Middle frontal gyrus (tissue), 1 donor: Measurements from ENCODE around the gene PSMB4.
"Not testable (repeated sequence)": the region's sequence is repeated elsewhere in the genome, so short reads cannot be mapped to it uniquely, and the experiment has no call there.

Experiments used
- DNase-seq: peaks from one replicate; pipeline ENCODE4 v3.0.0-alpha.2; 2015; ENCODE audit warnings: low spot score; ENCODE audit errors: extremely low spot score

Gene PSMB4

DNA sequence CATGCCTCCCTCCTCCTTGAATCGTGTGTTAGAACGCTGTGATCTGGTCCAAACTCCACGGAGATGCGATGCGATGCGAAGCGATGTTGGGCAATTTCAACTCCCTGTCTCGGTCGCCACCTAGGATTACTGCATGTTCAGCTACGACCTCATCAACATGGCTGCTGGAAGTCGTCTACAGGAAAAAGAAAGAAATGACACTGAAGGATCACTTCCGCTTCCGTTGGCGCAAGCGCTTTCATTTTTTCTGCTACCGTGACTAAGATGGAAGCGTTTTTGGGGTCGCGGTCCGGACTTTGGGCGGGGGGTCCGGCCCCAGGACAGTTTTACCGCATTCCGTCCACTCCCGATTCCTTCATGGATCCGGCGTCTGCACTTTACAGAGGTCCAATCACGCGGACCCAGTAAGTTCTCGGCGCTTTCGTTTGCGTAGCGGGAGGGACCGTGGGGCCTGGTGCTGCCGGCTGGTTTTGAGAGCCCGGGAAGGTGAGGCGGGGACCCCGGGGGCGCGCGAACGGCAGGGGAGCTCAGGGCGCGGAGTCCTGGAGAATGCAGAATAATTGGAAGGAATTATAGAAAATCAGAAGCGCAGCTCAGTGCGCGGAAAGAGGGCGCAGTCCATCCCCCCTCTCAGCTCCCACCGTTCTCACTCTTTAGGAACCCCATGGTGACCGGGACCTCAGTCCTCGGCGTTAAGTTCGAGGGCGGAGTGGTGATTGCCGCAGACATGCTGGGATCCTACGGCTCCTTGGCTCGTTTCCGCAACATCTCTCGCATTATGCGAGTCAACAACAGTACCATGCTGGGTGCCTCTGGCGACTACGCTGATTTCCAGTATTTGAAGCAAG is at the start of gene PSMB4:
Gene PSMB4 (plus strand): TSS at position 250 of the 848 bp plus-strand sequence. CDS start 15 bp downstream, at position 265.
- peak; percentile 92 for DNase-seq

DNA sequence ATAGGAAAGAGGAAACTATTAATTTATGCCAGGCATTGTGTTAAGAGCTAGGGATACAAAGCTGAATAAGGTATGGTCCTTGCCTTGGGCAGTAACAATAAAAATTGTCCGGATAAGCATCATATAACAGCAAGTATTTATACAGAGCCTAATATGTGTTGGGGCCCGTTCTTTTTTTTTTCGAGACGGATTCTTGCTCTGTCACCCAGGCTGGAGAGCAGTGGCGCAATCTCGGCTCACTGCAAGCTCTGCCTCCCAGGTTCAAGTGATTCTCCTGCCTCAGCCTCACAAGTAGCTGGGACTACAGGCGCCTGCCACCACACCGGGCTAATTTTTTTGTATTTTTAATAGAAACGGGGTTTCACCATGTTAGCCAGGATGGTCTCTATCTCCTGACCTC is 49.0 kb upstream of the PSMB4 start:
- DNase-seq = not testable (repeated sequence)

DNA sequence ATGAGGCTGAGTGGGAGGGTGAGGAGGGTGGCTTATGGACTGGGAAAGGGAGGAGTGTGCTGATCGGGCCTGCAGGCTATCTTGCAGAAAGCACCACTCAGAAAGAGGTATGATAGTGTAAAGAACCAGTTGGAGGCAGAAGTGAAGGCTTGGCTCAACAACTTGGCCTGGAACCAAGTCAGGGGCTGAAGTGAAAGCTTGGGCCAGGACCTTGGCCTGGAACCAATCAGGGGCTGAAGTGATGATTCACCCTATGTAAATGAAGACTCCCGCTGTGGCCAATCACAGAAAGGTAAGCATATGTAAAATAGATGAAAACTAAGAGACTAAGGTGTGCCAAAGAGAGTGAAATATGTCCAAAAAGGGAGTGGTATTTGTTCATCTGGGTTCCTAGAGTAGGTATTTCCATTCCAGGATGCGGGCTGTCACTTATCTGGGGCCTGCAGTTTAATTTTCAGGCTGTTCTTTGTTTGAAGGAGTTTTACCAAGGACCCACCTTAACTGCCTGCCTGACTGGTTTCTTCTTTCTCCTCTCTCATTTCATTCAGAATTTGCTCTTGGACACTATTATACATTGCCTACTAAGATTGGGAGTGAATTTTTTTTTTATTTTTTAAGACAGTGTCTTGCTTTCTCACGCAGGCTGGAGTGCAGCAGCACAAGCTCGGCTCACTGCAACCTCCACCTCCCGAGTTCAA is 47.2 kb upstream of the PSMB4 start:
- DNase-seq = no peak

DNA sequence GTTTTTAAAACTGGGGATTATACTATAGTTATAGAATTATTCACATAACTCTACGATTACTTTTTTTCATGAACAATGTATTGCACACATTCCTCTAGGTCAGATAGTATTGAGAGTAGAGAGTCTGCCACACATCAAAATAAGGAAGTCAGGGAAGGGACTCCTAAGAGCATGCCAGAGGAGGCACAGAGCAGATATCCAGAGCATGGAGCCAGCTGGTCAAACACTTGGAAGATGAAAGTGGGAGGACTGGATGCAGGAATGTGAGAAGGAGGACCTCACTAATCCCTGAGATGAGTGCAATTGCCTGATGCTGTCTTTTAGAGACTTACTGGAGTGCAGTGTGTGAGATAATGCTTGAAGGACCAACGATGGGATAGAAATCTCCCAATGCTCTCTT is 42.7 kb upstream of the PSMB4 start:
- no peak for DNase-seq

DNA sequence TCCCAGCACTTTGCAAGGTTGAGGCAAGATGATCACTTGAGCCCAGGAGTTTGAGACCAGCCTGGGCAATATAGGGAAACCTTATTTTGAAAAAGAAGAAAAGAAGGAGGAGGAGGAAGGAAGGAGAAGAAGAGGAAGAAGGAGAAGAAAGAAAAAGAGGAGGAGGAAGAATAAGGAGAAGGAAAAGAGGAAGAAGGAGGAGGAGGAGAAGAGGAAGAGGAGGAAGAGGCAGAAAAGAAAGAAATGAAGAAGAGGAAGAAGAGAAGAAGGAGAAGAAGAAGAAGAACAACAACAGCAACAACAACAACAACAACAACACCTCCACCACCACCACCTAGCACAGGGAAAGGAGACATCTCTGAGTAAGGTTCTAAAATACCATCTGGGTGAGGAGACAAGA is 37.5 kb upstream of the PSMB4 start:
- DNase-seq = no peak

DNA sequence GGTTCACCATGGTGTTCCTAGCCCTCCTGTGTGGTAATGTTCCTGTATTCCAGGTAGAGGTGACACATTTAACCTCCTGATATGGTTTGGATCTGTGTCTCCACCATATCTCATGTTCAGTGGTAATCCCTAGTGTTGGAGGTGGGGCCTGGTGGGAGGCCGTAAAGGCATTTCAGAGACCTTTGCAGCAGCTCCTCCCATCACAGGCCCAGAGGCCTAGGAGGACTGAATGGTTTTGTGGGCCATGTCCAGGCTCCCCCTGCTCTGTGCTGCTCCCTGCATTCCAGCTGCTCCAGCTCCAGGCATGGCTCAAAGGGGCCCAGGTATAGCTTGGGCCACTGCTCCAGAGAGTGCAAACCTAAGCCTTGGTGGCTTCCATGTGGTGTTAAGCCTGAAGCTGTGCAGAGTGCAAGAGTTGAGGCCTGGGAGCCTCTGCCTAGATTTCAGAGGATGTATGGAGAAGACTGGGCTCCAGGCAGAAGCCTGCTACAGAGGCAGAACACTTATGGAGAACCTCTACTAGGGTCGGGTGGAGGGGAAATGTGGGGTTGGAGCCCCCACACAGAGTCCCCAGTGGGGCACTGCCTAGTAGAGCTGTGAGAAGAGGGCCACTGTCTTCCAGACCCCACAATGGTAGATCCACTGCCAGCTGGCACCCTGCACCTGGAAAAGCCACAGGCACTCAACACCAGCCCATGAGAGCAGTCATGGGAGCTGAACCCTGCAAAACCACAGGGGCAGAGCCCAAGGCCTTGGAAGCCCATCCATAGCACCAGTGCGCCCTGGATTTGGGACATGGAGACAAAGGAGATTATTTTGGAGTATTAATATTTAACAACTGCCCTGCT is 36.8 kb upstream of the PSMB4 start:
- DNase-seq = no peak

DNA sequence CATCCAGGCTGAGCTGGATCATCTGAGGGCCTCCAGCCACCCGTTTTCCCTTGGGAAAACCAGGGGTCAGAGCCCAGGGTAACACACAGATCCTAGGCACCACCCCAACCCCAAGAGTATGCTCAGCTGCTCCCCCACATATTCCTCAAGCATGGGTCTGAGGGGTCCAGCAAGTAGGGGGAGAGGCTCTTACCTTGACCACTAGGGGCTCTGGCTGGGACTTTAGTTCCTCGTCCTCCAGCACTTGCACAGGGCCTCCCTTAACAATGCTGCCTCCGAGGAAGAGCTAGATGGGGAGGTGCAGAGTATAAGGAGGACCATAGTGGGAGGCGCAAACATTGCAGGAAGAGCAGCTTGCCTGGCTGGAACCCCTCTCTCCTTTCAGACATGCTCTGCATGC is 34.4 kb upstream of the PSMB4 start:
- DNase-seq = no peak

DNA sequence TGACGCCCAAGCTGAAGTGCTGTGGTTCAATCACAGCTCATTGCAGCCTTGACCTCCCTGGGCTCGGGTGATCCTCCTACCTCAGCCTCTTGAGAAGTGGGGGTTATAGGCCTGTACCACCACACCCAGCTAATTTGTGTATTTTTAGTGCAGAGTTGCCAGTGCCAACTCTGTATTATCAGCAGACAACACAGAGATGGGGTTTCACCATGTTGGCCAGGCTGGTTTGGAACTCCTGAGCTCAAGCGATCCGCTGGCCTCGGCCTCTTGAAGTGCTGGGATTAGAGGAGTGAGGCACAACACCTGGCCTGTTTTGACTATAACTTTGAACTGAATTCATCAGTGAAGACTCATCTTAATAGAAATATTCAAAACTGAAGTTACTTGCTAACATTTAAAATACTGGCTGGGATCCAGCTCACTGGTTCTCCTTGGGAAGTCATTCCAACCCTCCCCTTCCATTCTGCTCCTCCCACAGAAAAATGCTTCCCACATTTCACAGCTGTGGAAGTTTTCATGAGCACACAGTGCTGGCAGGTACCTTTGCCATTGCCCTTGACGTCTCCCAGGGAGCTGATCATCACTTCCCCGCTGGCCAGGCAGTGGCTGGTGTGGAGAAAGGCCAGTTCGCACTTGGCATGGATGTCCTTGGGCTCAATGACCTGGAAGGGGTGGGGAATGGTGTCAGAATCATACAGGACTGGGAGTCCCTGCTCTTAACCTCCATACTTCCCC is 31.5 kb upstream of the PSMB4 start:
- DNase-seq = no peak

DNA sequence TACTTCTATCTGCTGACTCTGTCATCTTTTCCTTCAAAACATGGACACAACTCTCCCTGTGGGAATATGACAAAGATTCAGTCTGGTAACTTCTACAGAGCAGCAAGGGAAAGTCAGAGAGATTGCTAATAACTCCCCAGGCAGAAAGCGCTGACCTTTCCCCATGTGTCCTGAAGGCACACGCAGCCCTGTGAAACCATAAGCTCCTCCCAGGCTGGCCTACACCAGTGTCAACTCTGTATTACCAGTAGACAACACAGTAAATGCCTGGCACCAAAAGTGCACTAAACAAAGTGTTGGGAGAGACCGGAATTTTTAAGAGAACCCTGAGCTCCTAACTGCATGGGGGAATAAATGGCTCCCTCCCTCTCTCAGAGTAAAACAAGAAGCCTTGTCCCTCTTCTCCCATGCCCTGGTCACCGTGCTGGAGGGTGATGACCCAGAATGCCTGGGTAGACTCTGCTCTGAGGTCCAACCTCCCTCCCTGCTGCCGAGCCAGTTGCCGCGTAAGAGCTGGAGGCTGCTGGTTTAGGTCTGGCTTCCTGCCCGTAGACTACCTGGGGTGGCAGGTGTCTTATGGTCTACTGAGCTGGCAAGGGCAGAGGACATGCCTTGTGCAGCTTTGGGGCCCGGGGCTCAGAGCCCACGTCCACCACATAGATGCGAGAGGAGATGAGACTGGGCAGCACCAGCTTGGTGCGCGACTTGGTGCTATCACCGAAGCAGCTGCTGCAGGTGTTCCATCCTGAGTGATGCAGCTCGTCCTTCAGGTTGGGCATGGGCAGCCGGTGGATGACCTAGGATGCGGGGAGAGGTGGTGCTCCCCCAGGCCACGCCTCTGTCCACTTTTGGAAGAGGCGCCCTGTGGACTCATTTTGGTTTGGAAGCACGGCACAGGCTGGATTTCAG is 30.7 kb upstream of the PSMB4 start:
- DNase-seq = no peak

DNA sequence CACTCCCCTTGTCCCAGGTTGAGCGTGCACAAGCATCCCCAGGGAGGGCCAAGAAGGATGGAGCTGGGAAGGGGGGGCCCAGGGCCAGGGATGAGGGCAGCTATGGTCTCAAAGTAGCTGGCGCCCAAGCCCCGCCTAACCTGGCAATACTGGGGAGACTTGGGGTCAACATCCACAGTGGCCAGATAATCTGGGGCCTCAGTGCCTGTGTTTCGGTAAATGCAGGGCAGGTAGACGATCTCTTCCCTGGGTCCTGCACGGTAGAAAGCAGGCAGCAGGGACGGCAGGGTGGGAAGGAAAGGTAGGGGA is 30.1 kb upstream of the PSMB4 start:
- no peak for DNase-seq

DNA sequence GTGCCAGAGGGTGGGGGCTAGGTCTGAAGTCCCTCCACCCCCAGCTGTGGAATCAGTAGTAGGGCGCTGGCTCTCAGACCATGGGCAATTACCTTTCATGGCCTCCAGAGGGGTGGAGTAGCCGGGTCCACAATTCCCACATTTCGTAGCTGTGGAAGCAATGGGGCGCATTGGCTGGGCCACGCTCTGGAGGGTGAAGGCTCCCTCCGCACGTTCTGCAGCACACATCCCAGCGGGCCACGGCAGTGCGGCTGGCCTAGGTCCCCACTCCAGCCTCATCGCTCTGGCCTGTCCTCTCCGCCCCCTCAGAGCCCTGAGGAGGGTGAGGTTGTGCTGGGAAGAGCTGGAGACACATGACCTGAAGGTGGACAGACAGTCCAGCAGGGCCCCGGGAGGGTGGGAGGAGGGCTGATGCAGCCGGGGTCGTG is 29.7 kb upstream of the PSMB4 start:
- no peak for DNase-seq

DNA sequence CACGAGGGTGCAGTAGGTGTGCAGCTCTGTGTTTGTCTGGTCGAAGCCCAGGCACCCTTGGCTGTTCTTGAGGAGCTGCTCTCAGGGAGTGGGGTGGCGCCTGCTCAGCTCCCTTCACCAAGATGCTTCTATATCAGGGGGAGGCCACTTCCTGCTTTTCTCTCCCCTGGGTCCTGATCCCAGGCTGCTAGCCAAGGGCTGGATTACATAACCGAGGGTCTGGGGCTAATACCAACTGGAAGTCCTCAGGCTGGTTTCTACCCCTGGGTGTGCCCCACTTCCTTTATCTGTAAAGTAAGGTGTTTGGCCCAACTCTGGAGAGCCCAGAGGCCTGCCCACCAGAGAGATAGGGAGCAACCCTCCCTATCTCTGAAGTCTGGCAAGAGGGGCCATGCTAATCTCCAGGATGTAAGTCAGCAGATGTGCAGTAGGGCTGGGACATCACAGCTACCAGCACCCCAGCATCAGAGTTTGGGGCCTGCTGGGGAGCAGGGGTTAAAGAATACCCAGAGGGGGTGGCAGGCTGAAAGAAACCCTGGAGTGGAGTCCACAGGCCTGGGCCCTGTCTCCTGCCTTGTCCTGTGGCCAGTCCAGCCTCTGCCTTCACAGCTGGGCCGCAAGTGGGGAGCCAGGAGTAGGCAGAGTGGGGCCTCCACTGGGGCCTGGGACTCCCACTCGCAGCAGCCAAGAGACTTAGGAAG is 29.0 kb upstream of the PSMB4 start:
- no peak for DNase-seq

DNA sequence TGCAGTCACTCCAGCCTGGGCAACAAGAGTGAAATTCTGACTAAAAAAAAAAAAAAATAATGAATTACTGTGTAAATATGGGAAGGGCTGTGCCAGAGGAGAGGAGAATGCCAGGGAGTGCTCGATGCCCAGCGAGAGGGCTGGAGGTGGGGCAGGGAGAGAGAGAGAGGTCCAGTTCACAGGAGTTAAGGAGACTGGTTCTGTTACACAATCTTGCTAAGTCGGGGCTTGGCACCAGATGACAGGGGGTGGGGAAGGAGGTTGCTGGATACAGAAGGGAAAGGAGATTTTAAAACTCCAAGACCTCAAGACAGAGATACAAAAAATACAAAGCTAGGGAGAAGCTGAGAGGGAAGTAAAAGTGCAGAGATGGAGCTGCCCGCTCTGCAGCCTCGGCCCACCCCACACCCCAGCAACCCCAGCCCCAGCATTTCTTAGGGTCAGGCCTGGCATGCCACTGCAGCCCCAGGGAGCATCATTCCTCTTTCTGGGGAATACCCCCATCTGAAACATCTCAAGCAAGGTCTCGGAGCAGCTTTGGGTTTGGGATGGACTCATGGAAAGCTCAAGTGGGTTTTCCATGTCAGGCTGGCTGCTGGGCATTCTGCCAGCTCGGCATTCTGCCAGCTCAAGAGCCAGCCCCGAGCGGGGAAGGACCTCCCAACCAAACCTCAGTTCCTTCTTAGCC is 27.9 kb upstream of the PSMB4 start:
- peak; percentile 23 for DNase-seq

DNA sequence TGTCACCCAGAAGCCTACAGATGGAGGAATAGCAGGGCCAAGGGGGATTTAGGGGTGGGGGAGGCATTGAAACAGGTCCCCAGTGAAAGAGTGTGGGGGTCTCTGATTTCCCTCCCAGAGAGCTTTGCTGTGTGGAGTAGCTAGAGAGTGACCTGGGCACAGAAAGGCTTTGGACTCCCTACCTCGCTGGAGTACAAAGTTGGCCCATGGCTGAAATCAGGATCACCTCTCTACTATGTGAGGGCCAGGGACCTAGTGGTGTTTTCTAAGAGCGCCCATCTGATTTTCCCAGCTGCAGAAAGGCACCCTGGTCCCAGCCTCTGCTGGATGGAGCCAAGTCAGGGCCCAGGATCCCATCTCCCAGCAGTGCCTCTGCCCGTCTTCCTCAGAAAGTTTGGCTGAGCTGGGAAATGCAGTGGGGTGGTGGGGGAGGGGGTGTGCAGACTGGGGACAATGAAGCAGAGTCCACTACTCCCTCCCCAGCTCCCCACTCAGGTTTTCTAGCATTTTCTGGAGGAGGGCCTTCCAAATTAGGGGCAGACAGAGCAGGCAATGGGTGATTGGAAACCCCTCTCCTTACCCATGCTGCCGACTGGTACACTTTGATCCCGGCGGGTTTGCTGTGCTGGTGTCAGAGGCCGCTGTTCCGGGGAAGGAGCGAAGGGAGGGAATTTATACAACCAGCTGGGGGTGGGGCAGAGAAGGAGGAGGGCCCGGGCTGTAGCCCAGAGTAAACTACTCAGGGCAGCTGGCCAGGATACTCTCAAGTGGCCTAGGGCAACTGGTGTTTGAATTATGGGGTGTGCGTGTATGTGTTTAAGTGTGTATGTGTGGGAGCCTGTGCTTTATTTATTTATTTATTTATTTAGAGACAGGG is 27.1 kb upstream of the PSMB4 start, which contains the start of gene SELENBP1:
Gene SELENBP1 (minus strand): TSS at position 648 of the 877 bp plus-strand sequence. CDS start 64 bp downstream, at position 584.
- no peak for DNase-seq

DNA sequence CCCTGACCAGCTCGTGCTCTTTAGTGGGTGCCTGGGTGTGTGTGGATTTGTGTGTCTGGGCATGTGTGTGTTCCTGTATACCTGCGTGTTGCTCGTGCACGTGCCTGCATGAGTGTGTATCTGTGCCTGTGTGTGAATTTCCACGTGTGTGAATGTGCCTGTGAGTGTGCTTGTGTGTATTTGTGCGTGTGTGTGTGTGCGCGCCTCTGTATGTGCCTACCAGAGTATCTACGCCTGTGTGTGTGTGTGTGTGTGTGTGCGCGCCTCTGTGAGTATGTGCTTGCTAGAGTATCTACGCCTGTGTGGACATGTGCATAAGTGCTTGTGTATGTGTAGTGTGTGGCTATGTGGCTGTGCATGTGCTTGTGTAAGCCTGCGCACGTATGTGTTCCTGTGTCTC is 26.2 kb upstream of the PSMB4 start:
- DNase-seq = no peak

DNA sequence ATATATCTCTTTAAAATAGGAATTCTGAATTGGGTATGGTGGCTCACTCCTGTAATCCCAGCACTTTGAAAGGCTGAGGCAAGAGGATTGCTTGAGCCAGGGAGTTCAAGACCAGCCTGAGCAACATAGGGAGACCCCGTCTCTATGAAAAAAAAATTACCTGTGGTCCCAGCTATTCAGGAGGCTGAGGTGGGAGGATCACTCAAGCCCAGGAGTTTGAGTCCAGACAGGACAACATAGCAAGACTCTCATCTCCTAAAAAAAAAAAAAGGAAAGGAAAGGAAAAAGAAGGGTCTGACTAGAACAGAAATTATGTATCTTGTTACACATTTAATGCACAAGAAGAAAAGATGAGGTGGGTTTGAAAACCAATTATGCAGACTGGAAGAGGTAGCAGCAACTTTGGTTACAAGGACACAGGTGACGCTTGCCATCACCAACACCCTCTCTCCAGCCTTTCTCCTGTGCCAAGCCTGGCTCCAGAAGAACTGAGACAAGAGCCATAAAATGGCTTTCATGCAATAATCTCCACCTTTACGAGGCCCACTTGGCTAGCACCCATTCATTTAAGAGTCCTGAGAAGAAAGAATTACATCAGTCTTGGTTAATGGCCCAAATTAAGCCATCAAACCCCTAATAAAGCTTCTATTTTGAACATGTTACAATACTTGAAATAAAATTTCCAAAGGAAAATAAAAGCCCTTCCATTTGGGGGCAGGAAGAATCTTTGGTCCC is 22.1 kb upstream of the PSMB4 start:
- no peak for DNase-seq

DNA sequence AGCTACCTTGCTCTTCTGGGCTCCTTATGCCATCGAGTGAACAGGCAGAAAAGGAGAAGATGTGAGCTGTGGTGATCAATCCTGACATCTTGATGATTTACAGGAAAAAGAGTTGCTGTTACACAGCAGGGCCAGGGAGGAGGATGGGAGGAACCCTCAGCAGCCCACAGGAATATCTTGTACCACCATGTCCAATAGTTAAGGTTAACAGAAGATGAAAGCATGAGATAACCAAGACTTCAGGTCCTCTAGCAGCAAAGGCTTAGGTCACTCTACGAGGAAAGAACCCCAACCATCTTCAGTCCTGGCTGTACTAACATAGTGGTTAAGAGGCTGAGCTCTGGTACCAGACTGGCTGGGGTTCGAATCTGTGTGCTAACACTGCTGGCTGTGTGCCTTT is 14.8 kb upstream of the PSMB4 start:
- DNase-seq = no peak
